Right renal cortex interstitium (tissue), 3 donors: ENCODE data around the gene UNC93A. TPM values are rescaled to one million over a fixed set of nuclear protein-coding genes. Genes with fewer than 3 reads are reported as not detected.
A peak's percentile ranks its signal among the peaks of the same experiment; 100 is the strongest.
"Not testable (repeated sequence)": the region's sequence is repeated elsewhere in the genome, so short reads cannot be mapped to it uniquely, and the experiment has no call there.

Experiments used
- DNase-seq, 3 donors: peaks; one replicate each; pipeline ENCODE4 v3.0.0-alpha.2; 2013; ENCODE audit warnings: low read depth in 3 of 3, low spot score in 2 of 3
- polyA plus RNA-seq, 3 donors: library from polyadenylated mRNA; unstranded; fragments of 120-200 nt; gene quantifications; one replicate each; pipeline ENCODE4 v1.2.1, GENCODE V29; 2013; ENCODE audit not compliant: insufficient read length in 3 of 3

UNC93A gene
- 1 to 10 TPM; 4.1 to 8.1 (median 6.5) TPM for polyA plus RNA-seq

DNA sequence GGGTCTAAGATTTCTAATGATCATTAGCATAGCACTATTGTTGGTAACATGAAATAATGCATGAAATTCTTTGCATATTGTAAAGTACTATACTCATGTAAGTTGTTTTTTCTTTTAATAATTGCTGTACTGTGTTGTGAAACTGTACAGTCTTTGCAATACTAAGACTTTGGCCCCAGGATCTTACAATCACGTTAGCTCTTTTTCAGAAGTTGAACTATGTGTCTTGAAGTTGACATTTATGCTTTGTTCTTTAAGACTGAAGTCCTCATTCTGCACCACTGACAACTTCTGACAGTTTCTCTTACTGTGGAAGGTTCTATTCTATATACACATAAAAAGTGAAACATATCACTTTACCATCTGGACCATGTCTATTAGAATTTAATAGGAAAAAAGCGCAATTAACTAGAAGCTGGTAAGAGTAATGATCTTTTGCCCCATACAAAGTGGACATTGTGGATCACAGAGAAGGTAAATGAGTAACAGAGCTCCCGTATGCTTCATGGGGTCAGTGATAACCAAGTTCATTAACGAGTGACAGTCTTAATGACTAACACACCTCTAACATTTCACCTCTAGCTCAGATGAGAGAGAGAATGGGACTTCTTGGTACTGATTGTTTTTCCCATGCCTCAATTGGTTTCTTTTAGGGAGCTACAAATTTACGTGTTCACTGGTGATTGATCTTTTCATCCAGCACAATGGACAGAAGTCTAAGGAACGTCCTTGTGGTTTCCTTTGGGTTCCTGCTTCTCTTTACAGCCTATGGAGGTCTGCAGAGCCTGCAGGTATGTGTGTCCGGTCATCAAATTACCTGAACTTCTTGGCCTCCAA lies at the start of gene UNC93A:
Gene UNC93A (plus strand): TSS at position 530 of the 837 bp plus-strand sequence. CDS start 175 bp downstream, at position 705.
- no peak for DNase-seq

DNA sequence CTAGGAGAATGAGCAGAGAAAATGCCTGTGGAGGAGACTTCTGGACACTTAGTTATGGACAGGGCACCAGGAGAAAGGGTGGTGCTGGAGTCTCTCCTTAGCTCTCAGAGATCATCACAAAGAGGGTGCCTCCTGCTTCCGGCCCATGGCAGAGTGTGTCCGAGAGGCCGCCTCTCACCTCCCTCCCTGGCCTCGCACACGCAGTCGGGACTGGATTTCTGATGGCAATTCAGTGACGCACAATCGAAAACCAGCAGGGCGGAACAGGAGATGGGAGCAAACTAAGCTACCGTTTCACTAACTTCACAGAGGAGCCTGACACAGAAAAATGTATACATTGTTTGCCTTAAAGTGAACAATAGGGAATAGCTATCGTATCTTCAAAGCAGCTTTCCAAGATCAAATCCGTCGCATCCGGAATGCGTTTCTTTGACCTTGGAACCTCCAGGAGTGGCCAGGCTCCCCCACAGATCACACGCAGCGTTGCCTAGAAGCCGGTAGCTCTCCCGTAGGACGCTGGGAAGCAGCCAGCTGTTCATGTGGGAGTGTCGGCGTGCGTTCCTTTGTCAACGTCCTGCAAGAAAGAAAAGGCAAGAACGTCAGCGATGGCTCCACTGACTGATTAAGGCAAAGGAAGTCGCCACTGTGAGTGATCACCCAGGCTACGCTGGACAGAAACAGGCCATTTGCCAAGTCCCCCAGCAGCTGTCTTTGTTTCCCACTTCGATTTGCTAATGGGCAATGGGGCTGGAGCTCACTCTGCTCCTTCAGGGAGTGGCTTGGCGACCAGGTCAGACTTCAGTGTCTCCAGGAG lies 49.6 kb upstream of the UNC93A start:
- DNase-seq, result peak in 1 of 3 donors; percentile 63

DNA sequence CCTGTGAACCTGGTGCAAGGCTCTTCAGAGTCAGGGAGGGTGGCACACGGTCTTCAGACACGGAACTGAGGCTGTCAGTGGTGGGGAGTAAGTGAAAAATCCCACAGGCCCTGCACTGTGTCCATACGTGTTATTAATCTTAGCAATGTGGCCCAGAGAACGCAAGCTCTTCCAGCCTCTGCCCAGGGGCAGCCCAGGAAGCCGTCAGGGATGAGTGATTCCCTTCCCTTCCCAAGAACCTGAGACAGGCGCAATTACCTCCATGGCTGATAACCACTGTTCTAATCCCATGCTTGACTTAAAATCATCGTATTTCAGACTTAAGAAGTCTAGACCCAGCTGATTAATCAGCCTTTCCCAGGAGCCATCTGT lies 49.0 kb upstream of the UNC93A start:
- not testable (repeated sequence) for DNase-seq

GRCh38 chr6:167242511-167243051 lies 48.5 kb upstream of the UNC93A start:
- DNase-seq, result not testable (repeated sequence)

DNA sequence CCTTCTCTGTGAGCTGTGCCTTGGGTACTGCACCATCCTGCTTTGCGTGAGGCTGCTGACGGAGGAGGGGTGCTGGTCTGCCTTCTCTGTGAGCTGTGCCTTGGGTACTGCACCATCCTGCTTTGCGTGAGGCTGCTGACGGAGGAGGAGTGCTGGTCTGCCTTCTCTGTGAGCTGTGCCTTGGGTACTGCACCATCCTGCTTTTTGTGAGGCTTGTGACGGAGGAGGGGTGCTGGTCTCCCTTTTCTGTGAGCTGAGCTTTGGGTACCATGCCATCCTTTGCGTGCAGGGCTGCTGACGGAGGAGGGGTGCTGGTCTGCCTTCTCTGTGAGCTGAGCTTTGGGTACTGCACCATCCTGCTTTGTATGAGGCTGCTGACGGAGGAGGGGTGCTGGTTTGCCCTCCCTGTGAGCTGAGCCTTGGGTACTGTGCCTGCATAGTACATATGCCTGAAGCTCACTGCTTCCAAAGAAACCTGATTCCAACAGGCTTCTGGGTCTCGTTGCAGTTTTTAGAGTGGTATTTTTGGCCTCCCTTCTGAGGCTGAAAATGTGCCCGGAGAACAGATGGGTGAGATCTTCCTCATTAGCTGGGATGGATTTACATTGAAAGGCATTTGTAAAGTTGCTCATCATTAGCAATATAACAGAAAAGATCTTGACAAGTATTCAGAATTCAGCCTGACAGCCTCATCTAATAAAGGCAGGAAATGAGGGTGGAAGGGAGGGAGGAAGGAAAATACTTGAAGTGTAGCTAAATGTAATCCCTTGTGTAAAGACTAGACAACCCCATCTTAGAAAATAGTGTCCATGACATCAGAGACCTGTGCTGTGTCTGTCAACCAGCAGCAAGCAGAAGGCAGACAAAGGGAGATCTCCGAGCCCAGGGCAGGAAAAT lies 46.8 kb upstream of the UNC93A start:
- DNase-seq, result no peak

GRCh38 chr6:167244991-167245390 lies 46.1 kb upstream of the UNC93A start:
- no peak for DNase-seq

GRCh38 chr6:167245591-167245990 lies 45.5 kb upstream of the UNC93A start:
- DNase-seq, result no peak

- DNase-seq, result no peak
Observed at GRCh38 chr6:167247814-167248595, 43.1 kb upstream of the UNC93A start.

DNA sequence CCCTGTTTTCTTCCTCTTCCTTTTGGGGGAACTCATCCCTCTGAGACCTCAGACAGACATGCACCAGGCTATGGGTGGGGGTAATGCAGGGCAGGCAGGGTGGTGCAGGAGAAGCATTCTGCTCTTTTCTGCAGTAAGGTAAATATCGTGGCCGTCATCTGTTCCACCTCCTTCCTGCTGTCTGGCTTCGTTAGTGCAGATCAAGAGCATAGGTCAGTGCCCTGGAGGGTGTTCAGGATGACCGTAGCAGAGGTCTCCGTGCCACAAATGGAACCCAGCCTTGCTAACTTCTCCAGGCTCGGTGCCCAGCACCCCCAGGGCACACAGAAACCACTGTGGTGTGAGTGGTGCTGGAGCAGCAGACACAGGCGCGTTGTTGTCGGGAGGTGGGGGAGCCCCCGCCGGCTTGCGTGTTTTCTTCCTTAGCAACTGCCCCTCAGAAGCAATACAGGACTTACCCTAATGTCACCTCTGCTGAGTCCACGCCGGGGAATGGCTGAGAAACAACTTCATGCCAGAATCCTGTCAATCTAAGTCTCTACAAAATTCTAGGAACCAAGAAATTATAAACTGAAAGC lies 42.1 kb upstream of the UNC93A start:
- DNase-seq, result not testable (repeated sequence)

DNA sequence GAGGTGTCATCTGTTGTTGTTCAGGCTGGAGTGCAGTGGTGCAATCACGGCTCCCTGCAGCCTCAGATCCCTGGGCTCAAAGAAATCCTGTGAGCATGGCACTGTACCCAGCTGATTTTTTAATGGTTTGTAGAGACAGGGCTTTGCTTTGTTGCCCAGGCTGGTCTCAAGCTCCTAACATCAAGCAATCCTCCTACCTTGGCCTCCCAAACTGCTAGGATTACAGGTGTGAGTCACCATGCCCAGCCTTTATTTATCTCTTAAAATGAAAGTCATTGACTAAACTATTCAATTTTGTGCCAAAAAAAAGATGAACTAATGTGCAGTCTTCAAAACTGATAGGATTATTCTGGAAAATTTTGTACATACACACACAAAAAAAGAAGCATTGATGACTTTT lies 38.8 kb upstream of the UNC93A start:
- DNase-seq, result no peak

GRCh38 chr6:167255918-167256553 lies 35.1 kb upstream of the UNC93A start:
- DNase-seq, result no peak

GRCh38 chr6:167258646-167259045 lies 32.5 kb upstream of the UNC93A start:
- no peak for DNase-seq

DNA sequence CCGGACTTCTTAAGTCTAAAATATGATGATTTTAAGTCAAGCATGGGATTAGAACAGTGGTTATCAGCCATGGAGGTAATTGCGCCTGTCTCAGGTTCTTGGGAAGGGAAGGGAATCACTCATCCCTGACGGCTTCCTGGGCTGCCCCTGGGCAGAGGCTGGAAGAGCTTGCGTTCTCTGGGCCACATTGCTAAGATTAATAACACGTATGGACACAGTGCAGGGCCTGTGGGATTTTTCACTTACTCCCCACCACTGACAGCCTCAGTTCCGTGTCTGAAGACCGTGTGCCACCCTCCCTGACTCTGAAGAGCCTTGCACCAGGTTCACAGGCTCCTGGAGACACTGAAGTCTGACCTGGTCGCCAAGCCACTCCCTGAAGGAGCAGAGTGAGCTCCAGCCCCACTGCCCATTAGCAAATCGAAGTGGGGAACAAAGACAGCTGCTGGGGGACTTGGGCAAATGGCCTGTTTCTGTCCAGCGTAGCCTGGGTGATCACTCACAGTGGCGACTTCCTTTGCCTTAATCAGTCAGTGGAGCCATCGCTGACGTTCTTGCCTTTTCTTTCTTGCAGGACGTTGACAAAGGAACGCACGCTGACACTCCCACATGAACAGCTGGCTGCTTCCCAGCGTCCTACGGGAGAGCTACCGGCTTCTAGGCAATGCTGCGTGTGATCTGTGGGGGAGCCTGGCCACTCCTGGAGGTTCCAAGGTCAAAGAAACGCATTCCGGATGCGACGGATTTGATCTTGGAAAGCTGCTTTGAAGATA lies 24.9 kb upstream of the UNC93A start:
- DNase-seq, result not testable (repeated sequence)

- no peak for DNase-seq
Observed at GRCh38 chr6:167266830-167267555, 24.1 kb upstream of the UNC93A start.

DNA sequence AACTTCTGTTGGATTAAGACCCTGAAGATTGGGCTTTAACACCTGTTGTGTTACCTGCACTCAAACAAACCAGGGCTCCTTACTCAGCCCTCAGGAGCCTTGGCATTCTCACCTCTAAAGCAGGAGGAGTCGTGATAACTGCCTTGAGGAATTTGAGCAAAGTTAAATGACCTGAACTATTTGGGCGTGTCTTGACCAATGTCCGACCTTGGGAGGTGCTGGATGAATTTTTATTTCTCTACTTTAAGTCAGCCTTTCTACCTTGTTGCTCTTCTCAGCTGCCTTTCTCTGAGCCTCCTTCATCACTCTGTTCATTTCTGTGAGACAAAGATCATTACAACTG lies 23.6 kb upstream of the UNC93A start:
- not testable (repeated sequence) for DNase-seq

- no peak for DNase-seq
Observed at GRCh38 chr6:167267921-167268401, 23.2 kb upstream of the UNC93A start.

DNA sequence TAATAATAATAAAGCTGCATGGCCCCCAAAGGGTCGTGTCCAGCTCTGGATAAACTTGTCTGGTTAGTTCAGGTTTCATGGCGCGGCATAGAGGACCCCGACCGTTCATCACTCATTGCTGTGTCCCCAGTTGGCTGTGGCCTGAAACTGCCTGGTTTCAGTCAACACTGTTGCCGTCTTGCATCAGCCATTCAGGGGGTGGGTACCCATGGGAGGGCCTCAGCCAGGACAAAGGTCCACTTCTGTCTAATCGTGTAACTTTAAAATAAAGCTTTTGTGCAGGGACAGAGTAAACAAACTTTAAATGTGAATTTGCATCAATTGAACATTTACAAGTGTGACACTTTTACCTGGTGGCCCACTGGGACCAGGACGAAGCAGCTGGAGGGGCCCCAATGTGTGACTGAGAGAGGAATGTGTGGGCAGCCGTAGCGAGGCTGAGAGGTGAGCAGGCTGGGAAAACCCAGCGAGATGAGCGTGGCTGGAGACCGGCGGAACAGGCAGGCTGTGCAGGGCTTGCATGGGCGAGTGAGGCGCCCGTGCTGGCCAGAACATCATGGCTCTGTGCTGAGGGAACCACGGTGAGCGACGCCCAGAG lies 22.3 kb upstream of the UNC93A start:
- DNase-seq, result no peak
